Pancreas (tissue), 10 donors: ENCODE results near the gene MS4A6A. TPM values are rescaled to one million over a fixed set of nuclear protein-coding genes. Genes with fewer than 3 reads are reported as not detected.

ENCODE experiments used
- ATAC-seq, 4 donors: fragments of 200-7000 bp; cut with Tn5 transposase; one replicate each; pipeline versions ENCODE4 v1.8.0 to v1.9.1; 2020; ENCODE audit warnings: mild to moderate bottlenecking in 4 of 4, moderate library complexity in 4 of 4
- DNase-seq, 6 donors: peaks; one replicate each; pipeline ENCODE4 v3.0.0-alpha.2; 2020
- FAIRE-seq: peaks from 2 replicates; lab custom pipeline; 2012; peaks lifted over from hg19 to GRCh38; lab: Jason Lieb, UNC
- H3K27ac ChIP-seq, 4 donors: fragments of 200-600 bp; sonication (generic); 1 replicate in 3 of 4; 2 replicates in 1 of 4; pipeline versions ENCODE4 v1.5.0 to v1.8.0; 2020
- H3K27me3 ChIP-seq, 4 donors: fragments of 200-600 bp; one replicate each; pipeline ENCODE4 v1.8.0; 2021
- H3K36me3 ChIP-seq, 3 donors: fragments of 200-600 bp; sonication (generic) in 1 of 3; one replicate each; pipeline versions ENCODE4 v1.5.0 to v1.8.0; 2020 to 2021
- H3K4me1 ChIP-seq, 3 donors: fragments of 200-600 bp; one replicate each; pipeline ENCODE4 v1.8.0; 2021
- H3K4me3 ChIP-seq, 4 donors: fragments of 200-600 bp; sonication (generic) in 2 of 4; one replicate each; pipeline versions ENCODE4 v1.5.0 to v1.8.0; 2020 to 2021
- H3K9me3 ChIP-seq, 4 donors: fragments of 200-600 bp; one replicate each; pipeline ENCODE4 v1.8.0; 2021
- CTCF ChIP-seq, 4 donors: fragments of 200-600 bp; sonication (generic) in 3 of 4; IDR thresholded peaks; one replicate each; pipeline versions ENCODE4 v1.5.0 to v1.8.0; 2021; ENCODE audit warnings: antibody characterized with exemption in 4 of 4
- WGBS, 2 donors: extraction: QIAGEN DNeasy Blood & Tissue Kit; methylation state at CpG; one replicate each; pipeline ENCODE4 v1.1.7; 2013; 5-methylcytosine and 5-hydroxymethylcytosine counted together
- intact Hi-C, 3 donors: fragments of 100-400 bp; cut with DNase I; formaldehyde crosslinking; loops; one replicate each; pipeline versions ENCODE4 v1.11.1 to v1.14.2; 2022
- polyA plus RNA-seq, 2 donors: library from polyadenylated mRNA; stranded (reverse); fragments of 200-250 nt; gene quantifications; one replicate each; pipeline ENCODE4 v1.2.3, GENCODE V29; 2013
- total RNA-seq, 6 donors: library from RNA; stranded (reverse); fragmentation: NEBNext Ultra II Directional in 4 of 6; extraction: Animal tissue kit (Norgen Biotek cat#: 25700) in 4 of 6; gene quantifications; one replicate each; pipeline versions ENCODE4 v1.2.1 to v1.2.4, GENCODE V29; 2021 to 2023
- donor health status: healthy with polysubstance abuse.
- donor health status: DM: no; HTN: no; CAD: no; lungs with moderate emphysema.
- donor health status: DM: no; HTN: no; CAD: no.
- donor health status: control.
- donor health status: control.
- donor health status: Bipolar disorder and iron deficiency.
- donor health status: DM: yes; HTN: yes; CAD: no.
- donor health status: DM: no; HTN: no; CAD: no.
- donor health status: DM: no; HTN: no; CAD: no.
- donor health status: DM: yes; HTN: yes; CAD: no.

Gene MS4A6A
- 10 to 100 TPM in 3 of 6 donors, 1 to 10 TPM in 3; 3.1 to 69.3 (median 17.6) TPM for total RNA-seq
- 1 to 10 TPM; 6.8 to 7.2 TPM for polyA plus RNA-seq

- Histone ChIP-seq H3K4me1 (no peaks in the 10 kb centered on the region), H3K9me3 (no peaks in the 10 kb centered on the region), H3K36me3 (no peaks in the 10 kb centered on the region), H3K27ac (peak within 1 kb of the TSS in 2 of 4 donors; percentile 23 to 61), H3K4me3 (peak within 1 kb of the TSS in 1 of 4 donors; percentile 15), H3K27me3 (no peaks in the 10 kb centered on the region)
- 60 to 69% methylated on average over 10 of the region's 10 CpGs for whole genome bisulfite sequencing, 2 donors
- DNase-seq (no peak), ATAC-seq (peak in 2 of 4 donors; percentile 56 to 64), FAIRE-seq (no peak)
- no peak for TF ChIP-seq CTCF (IDR thresholded peaks at IDR 0.05)
- intact Hi-C loops: no loop called here
Observed at GRCh38 chr11:60182541-60183330, at the start of gene MS4A6A. MS4A6A (minus strand) TSS chr11:60183083; CDS start chr11:60181727, 1,356 bp downstream.

- WGBS, 2 donors: 38 to 48% methylated on average over 1 of the region's 1 CpG
- intact Hi-C loops: no loop called here
- Histone ChIP-seq H3K9me3 (no peaks in the 10 kb centered on the region), H3K4me1 (no peaks in the 10 kb centered on the region), H3K27ac (no peak overlapping the region), H3K27me3 (no peaks in the 10 kb centered on the region), H3K36me3 (no peaks in the 10 kb centered on the region), H3K4me3 (no peak overlapping the region)
- no peak for FAIRE-seq
- ATAC-seq: no peak
- DNase-seq: no peak
- no peak for TF ChIP-seq CTCF (IDR thresholded peaks at IDR 0.05)
Observed at GRCh38 chr11:60230681-60231080, 47.8 kb upstream of the MS4A6A start.

GRCh38 chr11:60222141-60222540 lies 39.3 kb upstream of the MS4A6A start:
- no peak overlapping the region for H3K4me3 ChIP-seq
- DNase-seq: no peak
- no peaks in the 10 kb centered on the region for H3K9me3 ChIP-seq
- H3K27me3 ChIP-seq: no peaks in the 10 kb centered on the region
- no peaks in the 10 kb centered on the region for H3K36me3 ChIP-seq
- no peak for FAIRE-seq
- TF ChIP-seq CTCF (IDR thresholded peaks at IDR 0.05): no peak
- ATAC-seq: no peak
- intact Hi-C loops: no loop called here
- 70 to 79% methylated on average over 4 of the region's 4 CpGs for WGBS, 2 donors
- no peaks in the 10 kb centered on the region for H3K4me1 ChIP-seq
- no peak overlapping the region for H3K27ac ChIP-seq

DNA sequence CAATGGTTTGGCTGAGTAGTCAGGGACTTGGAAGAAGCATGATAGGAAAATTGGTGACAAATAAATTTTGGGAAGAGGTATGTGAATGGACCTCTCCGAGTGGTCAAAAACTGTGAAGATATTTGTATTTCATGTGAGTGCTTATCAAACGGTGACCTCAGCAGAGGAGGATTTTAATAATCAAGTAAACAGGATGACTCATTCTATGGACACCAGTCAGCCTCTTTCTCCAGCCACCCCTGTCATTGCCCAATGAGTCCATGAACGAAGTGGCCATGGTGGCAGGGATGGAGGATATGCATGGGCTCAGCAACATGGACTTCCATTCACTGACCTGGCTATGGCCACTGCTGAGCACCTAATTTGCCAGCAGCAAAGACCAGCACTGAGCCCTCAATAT lies 38.8 kb upstream of the MS4A6A start:
- TF ChIP-seq CTCF (IDR thresholded peaks at IDR 0.05): no peak

DNA sequence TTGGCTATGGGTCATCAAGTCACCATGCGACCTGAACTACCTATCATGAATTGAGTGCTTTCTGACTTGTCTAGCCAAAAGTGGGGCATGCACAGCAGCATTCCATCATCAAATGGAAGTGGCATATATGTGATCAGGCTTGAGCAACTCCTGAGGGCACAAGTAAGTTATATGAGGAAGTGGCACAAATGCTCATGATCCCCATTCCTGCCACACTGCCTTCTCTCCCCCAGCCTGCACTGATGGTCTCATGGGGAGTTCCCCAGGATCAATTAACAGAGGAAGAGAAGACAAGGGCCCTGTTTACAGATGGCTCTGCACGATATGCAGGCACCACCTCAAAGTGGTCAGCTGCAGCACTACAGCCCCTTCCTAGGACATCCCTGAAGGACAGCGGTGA lies 38.3 kb upstream of the MS4A6A start:
- no peak for FAIRE-seq
- no peak overlapping the region for H3K27ac ChIP-seq
- 72 to 81% methylated on average over 3 of the region's 3 CpGs for WGBS, 2 donors

More for the DNA sequence above, 38.8 kb upstream of the MS4A6A start:
- no peaks in the 10 kb centered on the region for H3K4me1 ChIP-seq
- no peak overlapping the region for H3K27ac ChIP-seq
- intact Hi-C loops: no loop called here
- FAIRE-seq (no peak), DNase-seq (no peak), ATAC-seq (no peak)
- H3K9me3 ChIP-seq: no peaks in the 10 kb centered on the region
- no peak overlapping the region for H3K4me3 ChIP-seq
- no peaks in the 10 kb centered on the region for H3K27me3 ChIP-seq
- 42 to 52% methylated on average over 3 of the region's 3 CpGs for WGBS, 2 donors
- H3K36me3 ChIP-seq: no peaks in the 10 kb centered on the region

More for the DNA sequence above, 38.3 kb upstream of the MS4A6A start:
- TF ChIP-seq CTCF (IDR thresholded peaks at IDR 0.05): no peak
- no peak for ATAC-seq
- intact Hi-C loops: no loop called here
- H3K27me3 ChIP-seq: no peaks in the 10 kb centered on the region
- DNase-seq: no peak
- H3K9me3 ChIP-seq: no peaks in the 10 kb centered on the region
- H3K4me1 ChIP-seq: no peaks in the 10 kb centered on the region
- H3K4me3 ChIP-seq: no peak overlapping the region
- H3K36me3 ChIP-seq: no peaks in the 10 kb centered on the region
